WTC11 (cell line): Measurements from ENCODE around the gene FAM124B. TPM values are rescaled to one million over a fixed set of nuclear protein-coding genes. Genes with fewer than 3 reads are reported as not detected.

Source experiments
- ATF2 ChIP-seq: sonication (generic); formaldehyde crosslinking; IDR thresholded peaks from 2 replicates; pipeline ENCODE4 v1.8.1; 2022; ENCODE audit warnings: low read depth, missing genetic modification reagents, borderline replicate concordance
- ATF3 ChIP-seq: sonication (generic); formaldehyde crosslinking; conservative IDR thresholded peaks from 2 replicates; pipeline ENCODE4 v1.8.1; 2022; ENCODE audit warnings: mild to moderate bottlenecking, missing genetic modification reagents
- MYBL2 ChIP-seq: sonication (generic); formaldehyde crosslinking; IDR thresholded peaks from 2 replicates; pipeline ENCODE4 v1.8.1; 2023; ENCODE audit warnings: mild to moderate bottlenecking, moderate library complexity, missing genetic modification reagents
- NFE2L1 ChIP-seq: sonication (generic); formaldehyde crosslinking; IDR thresholded peaks from 2 replicates; pipeline ENCODE4 v1.8.1; 2023; ENCODE audit warnings: missing genetic modification reagents
- NFYB ChIP-seq: sonication (generic); formaldehyde crosslinking; conservative IDR thresholded peaks from 2 replicates; pipeline ENCODE4 v1.8.0; 2022; ENCODE audit warnings: low read depth, missing genetic modification reagents
- TCF7 ChIP-seq: sonication (generic); formaldehyde crosslinking; IDR thresholded peaks from 2 replicates; pipeline ENCODE4 v1.8.0; 2022; ENCODE audit warnings: mild to moderate bottlenecking, low read depth, missing genetic modification reagents, moderate library complexity
- USF2 ChIP-seq: sonication (generic); formaldehyde crosslinking; IDR thresholded peaks from 2 replicates; pipeline ENCODE4 v1.8.1; 2023; ENCODE audit warnings: mild to moderate bottlenecking, missing genetic modification reagents, moderate library complexity
- ZNF121 ChIP-seq: sonication (generic); formaldehyde crosslinking; IDR thresholded peaks from 2 replicates; pipeline ENCODE4 v1.8.0; 2023; ENCODE audit warnings: missing genetic modification reagents
- ZNF219 ChIP-seq: sonication (generic); formaldehyde crosslinking; IDR thresholded peaks from 2 replicates; pipeline ENCODE4 v1.8.0; 2023; ENCODE audit warnings: missing genetic modification reagents, mild to moderate bottlenecking, borderline replicate concordance
- ZNF232 ChIP-seq: sonication (generic); formaldehyde crosslinking; IDR thresholded peaks from 2 replicates; pipeline ENCODE4 v1.8.0; 2022; ENCODE audit warnings: mild to moderate bottlenecking, missing genetic modification reagents
- ZNF263 ChIP-seq: sonication (generic); formaldehyde crosslinking; IDR thresholded peaks from 2 replicates; pipeline ENCODE4 v1.8.1; 2022; ENCODE audit warnings: low read depth, mild to moderate bottlenecking, moderate library complexity, missing genetic modification reagents
- ZNF281 ChIP-seq: sonication (generic); formaldehyde crosslinking; IDR thresholded peaks from 2 replicates; pipeline ENCODE4 v1.8.0; 2023; ENCODE audit warnings: mild to moderate bottlenecking, missing genetic modification reagents
- ZNF396 ChIP-seq: fragments of 250-450 bp; sonication (Bioruptor Pico); IDR thresholded peaks from 2 replicates; pipeline ENCODE4 v1.8.0; 2021; ENCODE audit warnings: mild to moderate bottlenecking, moderate library complexity, borderline replicate concordance
- total RNA-seq: library from RNA; stranded (reverse); gene quantifications from 3 replicates; pipeline ENCODE4 v1.2.3, GENCODE V29; 2021
- TF ChIP-seq, protein P1 (sequence below): sonication (generic); formaldehyde crosslinking; IDR thresholded peaks from 2 replicates; pipeline ENCODE4 v1.8.1; 2023; ENCODE audit warnings: mild to moderate bottlenecking, missing genetic modification reagents, borderline replicate concordance
- TF ChIP-seq, protein P2 (sequence below): sonication (generic); formaldehyde crosslinking; IDR thresholded peaks from 2 replicates; pipeline ENCODE4 v1.8.1; 2023; ENCODE audit warnings: mild to moderate bottlenecking, missing genetic modification reagents, moderate library complexity
- TF ChIP-seq, protein P3 (sequence below): sonication (generic); formaldehyde crosslinking; IDR thresholded peaks from 2 replicates; pipeline ENCODE4 v1.8.0; 2023; ENCODE audit warnings: missing genetic modification reagents, mild to moderate bottlenecking, borderline replicate concordance
- TF ChIP-seq, protein P4 (sequence below): fragments of 250-450 bp; sonication (Bioruptor Pico); IDR thresholded peaks from 2 replicates; pipeline ENCODE4 v1.9.0; 2021; ENCODE audit warnings: mild to moderate bottlenecking, borderline replicate concordance

The FAM124B gene
- total RNA-seq, 1 experiment from 2014 or later = 3.7 TPM

GRCh38 chr2:224433442-224433841 is 31.5 kb upstream of the FAM124B start (continued):
- TF ChIP-seq ATF2 (CRISPR knock-in tag) (peak; percentile 41; the same call in 1 of the 2 replicates), ZNF396 (CRISPR knock-in tag) (no peak; the same call in 1 of the 2 replicates), NFYB (CRISPR knock-in tag) (no peak), USF2 (CRISPR knock-in tag) (no peak), ZNF219 (CRISPR knock-in tag) (no peak), MYBL2 (CRISPR knock-in tag) (peak; percentile 80), ZNF263 (CRISPR knock-in tag) (no peak), ATF3 (CRISPR knock-in tag) (no peak), ZNF281 (CRISPR knock-in tag) (peak; percentile 72), ZNF121 (CRISPR knock-in tag) (no peak), NFE2L1 (peak; percentile 76; the same call in 1 of the 2 replicates), TCF7 (CRISPR knock-in tag) (no peak), ZNF232 (CRISPR knock-in tag) (0 out of 2 replicates have a peak, but pooled peaks have one; percentile 48)
- TF ChIP-seq, protein P1, sequence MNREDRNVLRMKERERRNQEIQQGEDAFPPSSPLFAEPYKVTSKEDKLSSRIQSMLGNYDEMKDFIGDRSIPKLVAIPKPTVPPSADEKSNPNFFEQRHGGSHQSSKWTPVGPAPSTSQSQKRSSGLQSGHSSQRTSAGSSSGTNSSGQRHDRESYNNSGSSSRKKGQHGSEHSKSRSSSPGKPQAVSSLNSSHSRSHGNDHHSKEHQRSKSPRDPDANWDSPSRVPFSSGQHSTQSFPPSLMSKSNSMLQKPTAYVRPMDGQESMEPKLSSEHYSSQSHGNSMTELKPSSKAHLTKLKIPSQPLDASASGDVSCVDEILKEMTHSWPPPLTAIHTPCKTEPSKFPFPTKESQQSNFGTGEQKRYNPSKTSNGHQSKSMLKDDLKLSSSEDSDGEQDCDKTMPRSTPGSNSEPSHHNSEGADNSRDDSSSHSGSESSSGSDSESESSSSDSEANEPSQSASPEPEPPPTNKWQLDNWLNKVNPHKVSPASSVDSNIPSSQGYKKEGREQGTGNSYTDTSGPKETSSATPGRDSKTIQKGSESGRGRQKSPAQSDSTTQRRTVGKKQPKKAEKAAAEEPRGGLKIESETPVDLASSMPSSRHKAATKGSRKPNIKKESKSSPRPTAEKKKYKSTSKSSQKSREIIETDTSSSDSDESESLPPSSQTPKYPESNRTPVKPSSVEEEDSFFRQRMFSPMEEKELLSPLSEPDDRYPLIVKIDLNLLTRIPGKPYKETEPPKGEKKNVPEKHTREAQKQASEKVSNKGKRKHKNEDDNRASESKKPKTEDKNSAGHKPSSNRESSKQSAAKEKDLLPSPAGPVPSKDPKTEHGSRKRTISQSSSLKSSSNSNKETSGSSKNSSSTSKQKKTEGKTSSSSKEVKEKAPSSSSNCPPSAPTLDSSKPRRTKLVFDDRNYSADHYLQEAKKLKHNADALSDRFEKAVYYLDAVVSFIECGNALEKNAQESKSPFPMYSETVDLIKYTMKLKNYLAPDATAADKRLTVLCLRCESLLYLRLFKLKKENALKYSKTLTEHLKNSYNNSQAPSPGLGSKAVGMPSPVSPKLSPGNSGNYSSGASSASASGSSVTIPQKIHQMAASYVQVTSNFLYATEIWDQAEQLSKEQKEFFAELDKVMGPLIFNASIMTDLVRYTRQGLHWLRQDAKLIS = peak; percentile 54; the same call in 1 of the 2 replicates
- TF ChIP-seq, protein P2, sequence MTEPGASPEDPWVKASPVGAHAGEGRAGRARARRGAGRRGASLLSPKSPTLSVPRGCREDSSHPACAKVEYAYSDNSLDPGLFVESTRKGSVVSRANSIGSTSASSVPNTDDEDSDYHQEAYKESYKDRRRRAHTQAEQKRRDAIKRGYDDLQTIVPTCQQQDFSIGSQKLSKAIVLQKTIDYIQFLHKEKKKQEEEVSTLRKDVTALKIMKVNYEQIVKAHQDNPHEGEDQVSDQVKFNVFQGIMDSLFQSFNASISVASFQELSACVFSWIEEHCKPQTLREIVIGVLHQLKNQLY (CRISPR knock-in tag) = no peak
- TF ChIP-seq, protein P3, sequence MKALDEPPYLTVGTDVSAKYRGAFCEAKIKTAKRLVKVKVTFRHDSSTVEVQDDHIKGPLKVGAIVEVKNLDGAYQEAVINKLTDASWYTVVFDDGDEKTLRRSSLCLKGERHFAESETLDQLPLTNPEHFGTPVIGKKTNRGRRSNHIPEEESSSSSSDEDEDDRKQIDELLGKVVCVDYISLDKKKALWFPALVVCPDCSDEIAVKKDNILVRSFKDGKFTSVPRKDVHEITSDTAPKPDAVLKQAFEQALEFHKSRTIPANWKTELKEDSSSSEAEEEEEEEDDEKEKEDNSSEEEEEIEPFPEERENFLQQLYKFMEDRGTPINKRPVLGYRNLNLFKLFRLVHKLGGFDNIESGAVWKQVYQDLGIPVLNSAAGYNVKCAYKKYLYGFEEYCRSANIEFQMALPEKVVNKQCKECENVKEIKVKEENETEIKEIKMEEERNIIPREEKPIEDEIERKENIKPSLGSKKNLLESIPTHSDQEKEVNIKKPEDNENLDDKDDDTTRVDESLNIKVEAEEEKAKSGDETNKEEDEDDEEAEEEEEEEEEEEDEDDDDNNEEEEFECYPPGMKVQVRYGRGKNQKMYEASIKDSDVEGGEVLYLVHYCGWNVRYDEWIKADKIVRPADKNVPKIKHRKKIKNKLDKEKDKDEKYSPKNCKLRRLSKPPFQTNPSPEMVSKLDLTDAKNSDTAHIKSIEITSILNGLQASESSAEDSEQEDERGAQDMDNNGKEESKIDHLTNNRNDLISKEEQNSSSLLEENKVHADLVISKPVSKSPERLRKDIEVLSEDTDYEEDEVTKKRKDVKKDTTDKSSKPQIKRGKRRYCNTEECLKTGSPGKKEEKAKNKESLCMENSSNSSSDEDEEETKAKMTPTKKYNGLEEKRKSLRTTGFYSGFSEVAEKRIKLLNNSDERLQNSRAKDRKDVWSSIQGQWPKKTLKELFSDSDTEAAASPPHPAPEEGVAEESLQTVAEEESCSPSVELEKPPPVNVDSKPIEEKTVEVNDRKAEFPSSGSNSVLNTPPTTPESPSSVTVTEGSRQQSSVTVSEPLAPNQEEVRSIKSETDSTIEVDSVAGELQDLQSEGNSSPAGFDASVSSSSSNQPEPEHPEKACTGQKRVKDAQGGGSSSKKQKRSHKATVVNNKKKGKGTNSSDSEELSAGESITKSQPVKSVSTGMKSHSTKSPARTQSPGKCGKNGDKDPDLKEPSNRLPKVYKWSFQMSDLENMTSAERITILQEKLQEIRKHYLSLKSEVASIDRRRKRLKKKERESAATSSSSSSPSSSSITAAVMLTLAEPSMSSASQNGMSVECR (CRISPR knock-in tag) = peak; percentile 70; the same call in 1 of the 2 replicates
- TF ChIP-seq, protein P4, sequence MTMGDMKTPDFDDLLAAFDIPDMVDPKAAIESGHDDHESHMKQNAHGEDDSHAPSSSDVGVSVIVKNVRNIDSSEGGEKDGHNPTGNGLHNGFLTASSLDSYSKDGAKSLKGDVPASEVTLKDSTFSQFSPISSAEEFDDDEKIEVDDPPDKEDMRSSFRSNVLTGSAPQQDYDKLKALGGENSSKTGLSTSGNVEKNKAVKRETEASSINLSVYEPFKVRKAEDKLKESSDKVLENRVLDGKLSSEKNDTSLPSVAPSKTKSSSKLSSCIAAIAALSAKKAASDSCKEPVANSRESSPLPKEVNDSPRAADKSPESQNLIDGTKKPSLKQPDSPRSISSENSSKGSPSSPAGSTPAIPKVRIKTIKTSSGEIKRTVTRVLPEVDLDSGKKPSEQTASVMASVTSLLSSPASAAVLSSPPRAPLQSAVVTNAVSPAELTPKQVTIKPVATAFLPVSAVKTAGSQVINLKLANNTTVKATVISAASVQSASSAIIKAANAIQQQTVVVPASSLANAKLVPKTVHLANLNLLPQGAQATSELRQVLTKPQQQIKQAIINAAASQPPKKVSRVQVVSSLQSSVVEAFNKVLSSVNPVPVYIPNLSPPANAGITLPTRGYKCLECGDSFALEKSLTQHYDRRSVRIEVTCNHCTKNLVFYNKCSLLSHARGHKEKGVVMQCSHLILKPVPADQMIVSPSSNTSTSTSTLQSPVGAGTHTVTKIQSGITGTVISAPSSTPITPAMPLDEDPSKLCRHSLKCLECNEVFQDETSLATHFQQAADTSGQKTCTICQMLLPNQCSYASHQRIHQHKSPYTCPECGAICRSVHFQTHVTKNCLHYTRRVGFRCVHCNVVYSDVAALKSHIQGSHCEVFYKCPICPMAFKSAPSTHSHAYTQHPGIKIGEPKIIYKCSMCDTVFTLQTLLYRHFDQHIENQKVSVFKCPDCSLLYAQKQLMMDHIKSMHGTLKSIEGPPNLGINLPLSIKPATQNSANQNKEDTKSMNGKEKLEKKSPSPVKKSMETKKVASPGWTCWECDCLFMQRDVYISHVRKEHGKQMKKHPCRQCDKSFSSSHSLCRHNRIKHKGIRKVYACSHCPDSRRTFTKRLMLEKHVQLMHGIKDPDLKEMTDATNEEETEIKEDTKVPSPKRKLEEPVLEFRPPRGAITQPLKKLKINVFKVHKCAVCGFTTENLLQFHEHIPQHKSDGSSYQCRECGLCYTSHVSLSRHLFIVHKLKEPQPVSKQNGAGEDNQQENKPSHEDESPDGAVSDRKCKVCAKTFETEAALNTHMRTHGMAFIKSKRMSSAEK (CRISPR knock-in tag) = peak; percentile 93; the same call in 1 of the 2 replicates
